Left lung (tissue), 10 donors: ENCODE results near the gene WNT4. TPM values are rescaled to one million over a fixed set of nuclear protein-coding genes. Genes with fewer than 3 reads are reported as not detected.

Experiments used
- ATAC-seq: fragments of 200-7000 bp; cut with Tn5 transposase; one replicate; pipeline ENCODE4 v1.9.1; 2020; ENCODE audit warnings: moderate library complexity
- DNase-seq, 4 donors: peaks; one replicate each; pipeline ENCODE4 v3.0.0-alpha.2; 2013 to 2020
- H3K27ac ChIP-seq, 2 donors: fragments of 200-600 bp; sonication (generic) in 1 of 2; one replicate each; pipeline versions ENCODE4 v1.5.0 to v1.8.0; 2020 to 2021
- H3K27me3 ChIP-seq, 2 donors: fragments of 200-600 bp; sonication (generic) in 1 of 2; one replicate each; pipeline versions ENCODE4 v1.5.0 to v1.8.0; 2020 to 2021
- H3K36me3 ChIP-seq, 2 donors: fragments of 200-600 bp; sonication (generic) in 1 of 2; one replicate each; pipeline versions ENCODE4 v1.5.0 to v1.8.0; 2020 to 2021
- H3K4me1 ChIP-seq, 2 donors: fragments of 200-600 bp; one replicate each; pipeline ENCODE4 v1.8.0; 2021
- H3K4me3 ChIP-seq, 2 donors: fragments of 200-600 bp; sonication (generic) in 1 of 2; one replicate each; pipeline versions ENCODE4 v1.5.0 to v1.8.0; 2020 to 2021; ENCODE audit warnings: mild to moderate bottlenecking in 1 of 2
- H3K9me3 ChIP-seq, 2 donors: fragments of 200-600 bp; sonication (generic) in 1 of 2; one replicate each; pipeline versions ENCODE4 v1.5.0 to v1.8.0; 2020 to 2021
- intact Hi-C, 2 donors: fragments of 100-400 bp; cut with DNase I; formaldehyde crosslinking; loops; one replicate each; pipeline versions ENCODE4 v1.11.2 to v1.14.2; 2022
- polyA plus RNA-seq, 6 donors: library from polyadenylated mRNA; unstranded; fragments of 120-200 nt; gene quantifications; one replicate each; pipeline ENCODE4 v1.2.1, GENCODE V29; 2013; ENCODE audit not compliant: insufficient read length in 6 of 6
- total RNA-seq, 2 donors: library from RNA; stranded (reverse); fragmentation: NEBNext Ultra II Directional; extraction: Animal tissue kit (Norgen Biotek cat#: 25700); gene quantifications; one replicate each; pipeline ENCODE4 v1.2.1, GENCODE V29; 2021
- TF ChIP-seq, protein P1 (sequence below), 2 donors: fragments of 200-600 bp; sonication (generic) in 1 of 2; IDR thresholded peaks; one replicate each; pipeline versions ENCODE4 v1.5.0 to v1.8.0; 2021; ENCODE audit warnings: antibody characterized with exemption in 2 of 2
- donor health status: DM: no; HTN: yes; CAD: no.
- donor health status: DM: no; HTN: no; CAD: no.

WNT4 gene
- total and polyA plus RNA-seq, 8 donors = 1.8 to 4.0 (median 2.8) TPM

DNA sequence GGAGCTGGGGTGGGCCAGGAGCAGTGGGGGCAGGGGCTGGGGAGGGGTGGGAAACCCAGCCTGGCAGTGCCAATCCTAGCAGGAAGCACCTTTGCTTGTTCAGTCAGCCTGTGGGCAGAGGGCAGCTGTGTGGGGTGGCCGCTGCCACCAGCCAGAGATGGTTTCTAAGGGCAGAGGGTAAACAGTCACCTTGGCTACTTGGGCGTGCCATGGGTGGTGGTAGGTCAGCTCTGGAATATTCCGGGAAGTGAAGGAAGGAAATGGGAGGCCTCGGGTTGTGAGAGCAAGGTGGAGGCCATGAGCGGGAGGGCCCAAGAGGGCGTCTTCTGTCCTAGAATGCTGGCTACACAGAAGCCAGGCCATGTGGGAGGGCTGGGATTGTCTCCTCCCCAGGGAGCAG lies 20.7 kb upstream of the WNT4 start:
- intact Hi-C loops = no loop called here
- TF ChIP-seq, protein P1, sequence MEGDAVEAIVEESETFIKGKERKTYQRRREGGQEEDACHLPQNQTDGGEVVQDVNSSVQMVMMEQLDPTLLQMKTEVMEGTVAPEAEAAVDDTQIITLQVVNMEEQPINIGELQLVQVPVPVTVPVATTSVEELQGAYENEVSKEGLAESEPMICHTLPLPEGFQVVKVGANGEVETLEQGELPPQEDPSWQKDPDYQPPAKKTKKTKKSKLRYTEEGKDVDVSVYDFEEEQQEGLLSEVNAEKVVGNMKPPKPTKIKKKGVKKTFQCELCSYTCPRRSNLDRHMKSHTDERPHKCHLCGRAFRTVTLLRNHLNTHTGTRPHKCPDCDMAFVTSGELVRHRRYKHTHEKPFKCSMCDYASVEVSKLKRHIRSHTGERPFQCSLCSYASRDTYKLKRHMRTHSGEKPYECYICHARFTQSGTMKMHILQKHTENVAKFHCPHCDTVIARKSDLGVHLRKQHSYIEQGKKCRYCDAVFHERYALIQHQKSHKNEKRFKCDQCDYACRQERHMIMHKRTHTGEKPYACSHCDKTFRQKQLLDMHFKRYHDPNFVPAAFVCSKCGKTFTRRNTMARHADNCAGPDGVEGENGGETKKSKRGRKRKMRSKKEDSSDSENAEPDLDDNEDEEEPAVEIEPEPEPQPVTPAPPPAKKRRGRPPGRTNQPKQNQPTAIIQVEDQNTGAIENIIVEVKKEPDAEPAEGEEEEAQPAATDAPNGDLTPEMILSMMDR (IDR thresholded peaks at IDR 0.05) = no peak
- peak; percentile 16 for ATAC-seq

DNA sequence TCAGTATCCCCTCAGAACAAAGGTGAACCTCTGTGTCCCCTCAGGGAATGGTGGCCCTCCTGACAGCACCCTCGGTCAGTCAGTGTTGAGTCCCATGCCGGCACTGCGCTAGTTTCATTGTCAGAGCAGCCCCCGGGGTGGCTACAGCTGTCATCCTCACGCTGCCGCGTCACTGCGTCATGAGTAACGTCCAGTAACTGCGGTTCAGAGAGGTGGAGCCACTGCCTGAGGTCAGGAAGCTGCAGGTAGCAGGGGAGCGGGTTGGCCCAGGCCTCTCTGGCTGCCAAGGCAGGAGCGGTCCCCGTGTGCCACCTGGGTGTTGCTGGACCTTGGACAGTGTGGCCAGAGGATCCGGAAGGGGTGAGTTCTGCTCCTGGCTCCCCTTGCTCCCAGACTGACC lies 20.2 kb upstream of the WNT4 start:
- Histone ChIP-seq H3K4me1 (no peaks in the 10 kb centered on the region), H3K9me3 (no peaks in the 10 kb centered on the region), H3K4me3 (no peak overlapping the region), H3K36me3 (no peaks in the 10 kb centered on the region), H3K27ac (no peak overlapping the region), H3K27me3 (no peaks in the 10 kb centered on the region)
- peak in 1 of 4 donors; percentile 72 for DNase-seq
- intact Hi-C loops = no loop called here
- no peak for ATAC-seq
- TF ChIP-seq, protein P1 (IDR thresholded peaks at IDR 0.05) = no peak

More for the DNA sequence above, 20.7 kb upstream of the WNT4 start:
- Histone ChIP-seq H3K27ac (no peak overlapping the region), H3K36me3 (no peaks in the 10 kb centered on the region), H3K4me1 (no peaks in the 10 kb centered on the region), H3K4me3 (no peak overlapping the region), H3K27me3 (no peaks in the 10 kb centered on the region), H3K9me3 (no peaks in the 10 kb centered on the region)
- no peak for DNase-seq

DNA sequence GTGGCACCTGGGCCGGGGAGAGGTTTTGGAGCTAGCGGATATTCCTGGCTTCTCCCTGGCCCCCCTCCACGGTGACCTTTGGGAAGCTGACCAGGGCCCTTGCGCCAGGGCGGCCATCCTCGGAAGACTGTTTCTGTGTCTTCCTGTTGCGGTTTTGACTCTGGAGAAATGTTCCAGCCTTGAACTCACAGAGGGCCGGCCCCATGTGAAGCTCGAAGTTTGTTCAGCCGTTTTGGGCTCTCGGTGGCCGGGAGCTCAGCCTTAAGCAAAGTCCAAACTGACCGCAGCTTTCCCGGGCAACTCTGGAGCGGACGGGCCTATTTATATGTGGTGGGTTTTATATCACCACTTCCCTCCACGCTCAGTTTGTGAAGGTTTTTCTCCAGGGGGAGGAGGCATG lies 17.0 kb upstream of the WNT4 start:
- Histone ChIP-seq H3K36me3 (no peaks in the 10 kb centered on the region), H3K27me3 (no peaks in the 10 kb centered on the region), H3K4me3 (no peak overlapping the region), H3K4me1 (no peaks in the 10 kb centered on the region), H3K9me3 (no peaks in the 10 kb centered on the region), H3K27ac (no peak overlapping the region)
- DNase-seq = no peak
- no peak for ATAC-seq
- intact Hi-C loops = no loop called here
- TF ChIP-seq, protein P1 (IDR thresholded peaks at IDR 0.05) = no peak

DNA sequence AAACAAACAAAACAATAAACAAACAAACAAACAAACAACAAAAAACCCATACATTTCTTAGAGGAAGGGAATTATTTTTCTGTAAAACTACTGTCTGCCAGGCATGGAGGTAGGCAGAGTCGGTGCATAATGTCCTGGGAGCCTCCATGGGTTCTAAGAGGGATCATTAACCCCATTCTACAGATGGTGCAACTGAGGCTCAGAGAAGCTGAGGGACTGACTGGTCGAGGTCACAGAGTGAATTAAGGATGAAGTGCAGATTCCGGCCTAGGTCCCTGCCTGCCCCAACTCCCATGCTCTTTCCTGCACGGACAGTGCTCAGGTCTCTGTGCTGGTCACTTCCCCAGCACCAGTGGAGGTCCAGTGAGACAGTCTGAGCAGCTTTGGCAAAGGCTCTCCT lies 15.8 kb upstream of the WNT4 start:
- H3K9me3 ChIP-seq = no peaks in the 10 kb centered on the region
- peaks cover 0 to 5% of the 10 kb centered on the region in 2 donors for H3K27me3 ChIP-seq
- TF ChIP-seq, protein P1 (IDR thresholded peaks at IDR 0.05) = no peak
- ATAC-seq (no peak), DNase-seq (no peak)
- H3K27ac ChIP-seq = no peak overlapping the region
- no peaks in the 10 kb centered on the region for H3K36me3 ChIP-seq
- no peak overlapping the region for H3K4me3 ChIP-seq
- intact Hi-C loops = no loop called here
- no peaks in the 10 kb centered on the region for H3K4me1 ChIP-seq

DNA sequence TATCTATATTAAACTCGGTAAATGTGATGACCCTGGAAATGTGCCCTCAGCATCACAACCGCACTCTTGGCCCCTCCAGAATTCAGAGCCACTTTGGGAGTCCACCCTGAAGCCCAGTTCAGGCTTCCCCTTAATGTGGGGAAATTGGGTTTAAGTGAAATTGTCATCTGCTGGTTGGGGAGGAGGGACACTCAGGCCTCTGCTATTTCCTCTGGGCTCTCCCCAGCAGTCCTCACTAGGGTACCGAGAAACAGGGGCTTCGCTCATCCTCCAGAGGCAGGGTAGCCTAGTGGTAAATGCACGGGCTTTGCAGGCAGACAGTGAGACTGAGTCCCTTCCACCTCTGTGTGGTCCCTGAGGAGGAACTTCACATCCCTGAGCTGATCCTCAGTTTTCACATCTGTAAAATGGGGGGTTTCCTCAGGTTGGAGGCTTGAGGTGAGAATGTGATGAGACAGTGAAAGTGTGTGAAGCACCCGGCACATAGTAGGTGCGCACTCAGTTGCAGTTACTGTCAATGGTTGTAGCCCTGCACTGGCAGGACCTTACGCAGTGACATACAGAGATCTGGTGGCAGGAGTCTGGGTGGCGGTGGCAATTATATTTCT lies 14.6 kb upstream of the WNT4 start:
- DNase-seq = no peak
- peaks cover 0 to 6% of the 10 kb centered on the region in 2 donors for H3K27me3 ChIP-seq
- no peak overlapping the region for H3K4me3 ChIP-seq
- TF ChIP-seq, protein P1 (IDR thresholded peaks at IDR 0.05) = no peak
- H3K36me3 ChIP-seq = no peaks in the 10 kb centered on the region
- H3K4me1 ChIP-seq = no peaks in the 10 kb centered on the region
- H3K9me3 ChIP-seq = no peaks in the 10 kb centered on the region
- H3K27ac ChIP-seq = no peak overlapping the region
- intact Hi-C loops = no loop called here
- no peak for ATAC-seq
